HG03457 (cell line): ENCODE data around the gene BRD9.
"Not testable (repeated sequence)": the region's sequence is repeated elsewhere in the genome, so short reads cannot be mapped to it uniquely, and the experiment has no call there.

Experiments
- ATAC-seq: cut with Tn5 transposase; IDR thresholded peaks from one replicate; pipeline ENCODE4 v1.9.1; 2021; ENCODE audit warnings: moderate number of reproducible peaks; ENCODE audit not compliant: unreplicated experiment

BRD9 gene

DNA sequence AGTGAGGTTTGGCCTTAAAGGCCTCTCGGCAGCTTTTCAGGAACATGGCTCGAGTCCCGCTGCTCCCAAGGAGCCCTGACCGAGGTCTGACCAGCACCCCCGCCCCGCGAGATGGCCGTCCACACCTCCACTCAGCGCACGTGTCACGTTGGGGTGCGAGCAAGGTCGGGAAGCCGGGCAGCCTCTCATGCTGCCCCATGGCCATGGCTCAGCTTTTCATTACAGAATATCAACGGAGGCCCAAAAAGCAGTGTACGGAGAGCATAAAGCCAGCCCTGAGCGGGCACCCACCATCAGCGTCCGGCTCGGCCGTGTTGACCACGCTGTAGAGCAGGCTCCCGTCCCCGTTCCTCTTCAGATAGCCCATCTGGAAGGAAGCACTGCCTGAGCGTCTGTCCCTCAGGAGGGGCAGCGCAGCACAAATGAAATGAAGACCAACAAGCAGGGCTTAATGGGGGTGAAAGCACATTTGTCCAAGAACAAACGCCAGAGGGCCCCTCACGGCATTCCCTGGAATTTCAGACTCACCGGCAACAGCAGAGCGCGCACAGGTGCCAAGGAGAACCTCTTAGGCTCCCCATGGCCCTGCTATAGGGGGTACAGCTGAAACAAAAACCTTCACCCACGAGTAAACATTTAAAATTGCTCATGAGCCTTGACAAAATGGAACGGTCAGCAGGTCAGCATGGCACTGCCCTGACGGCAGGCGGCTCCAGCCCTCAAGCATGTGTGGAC is 11.6 kb downstream of the BRD9 start:
- no peak for ATAC-seq

- not testable (repeated sequence) for ATAC-seq
Observed at GRCh38 chr5:878677-879076, 13.9 kb downstream of the BRD9 start.

- ATAC-seq, result no peak
Observed at GRCh38 chr5:878125-878524, 14.5 kb downstream of the BRD9 start.

DNA sequence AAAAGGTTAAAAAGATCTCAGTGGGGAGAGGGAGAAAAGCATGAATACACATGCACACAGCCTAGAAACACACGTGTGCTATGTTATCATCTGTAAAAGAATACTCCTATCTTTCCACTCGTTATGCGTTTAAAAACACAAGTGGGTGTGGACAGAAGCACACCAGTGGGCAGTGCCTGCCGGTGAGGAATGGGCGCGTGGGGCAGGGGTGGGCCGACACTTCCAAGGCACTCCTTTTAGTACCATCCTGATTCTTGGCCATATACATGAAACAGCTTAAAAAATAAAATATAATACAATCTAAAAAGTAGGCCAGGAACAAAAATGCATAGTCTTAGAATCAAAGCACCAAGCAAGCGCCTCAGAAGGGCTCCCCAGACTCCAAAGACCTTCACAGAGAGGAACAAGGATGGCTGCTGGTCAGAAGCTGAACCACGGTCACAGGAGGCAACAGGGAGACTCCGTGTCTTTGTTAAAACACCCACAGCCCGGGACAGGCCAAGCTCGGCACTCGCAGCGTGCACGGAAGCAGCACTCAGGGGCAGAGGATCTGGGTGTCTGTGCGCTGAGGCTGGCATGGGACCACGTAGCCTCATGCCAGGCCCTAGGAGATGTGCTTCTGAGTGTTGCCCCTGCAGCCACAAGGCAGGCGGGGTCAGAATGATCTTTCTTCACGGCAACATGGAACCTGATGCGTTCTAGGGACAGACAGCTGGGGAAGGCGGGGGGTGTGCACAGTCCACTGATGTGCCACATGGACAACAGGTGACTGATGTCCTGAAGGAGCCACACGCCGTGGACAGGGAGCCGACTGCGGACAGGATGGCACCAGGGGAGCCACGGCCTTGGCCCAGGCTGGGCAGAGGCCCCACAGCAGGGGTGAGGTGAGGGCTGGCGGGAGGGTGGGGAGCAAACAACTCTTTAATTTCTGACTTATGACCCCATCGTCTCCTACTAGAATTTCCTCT is 15.9 kb downstream of the BRD9 start:
- ATAC-seq, result no peak

GRCh38 chr5:875931-876330 is 16.7 kb downstream of the BRD9 start:
- no peak for ATAC-seq

DNA sequence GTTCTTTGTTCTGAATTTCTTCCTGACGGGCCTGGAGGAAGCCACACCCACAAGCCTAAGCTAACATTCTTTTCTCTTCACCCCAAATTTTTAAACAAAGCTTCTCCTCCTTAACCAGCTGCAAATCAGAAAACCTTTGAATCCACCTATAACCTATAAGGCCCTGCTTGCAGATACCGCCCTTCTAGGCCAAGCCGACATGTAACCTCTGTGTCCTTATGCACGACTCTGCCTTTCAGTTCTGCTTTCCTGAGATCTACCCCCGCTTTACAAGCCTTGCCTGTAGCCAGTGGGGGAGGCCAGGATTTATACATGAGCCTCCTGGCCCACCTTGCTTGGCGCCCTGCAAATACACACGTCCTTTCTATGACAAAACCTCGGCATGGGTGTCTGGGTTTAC is 19.3 kb downstream of the BRD9 start:
- no peak for ATAC-seq

- ATAC-seq, result no peak
Observed at GRCh38 chr5:872301-872700, 20.3 kb downstream of the BRD9 start.

GRCh38 chr5:871596-872298 is 20.9 kb downstream of the BRD9 start:
- no peak for ATAC-seq

- no peak for ATAC-seq
Observed at GRCh38 chr5:870956-871355, 21.6 kb downstream of the BRD9 start.

DNA sequence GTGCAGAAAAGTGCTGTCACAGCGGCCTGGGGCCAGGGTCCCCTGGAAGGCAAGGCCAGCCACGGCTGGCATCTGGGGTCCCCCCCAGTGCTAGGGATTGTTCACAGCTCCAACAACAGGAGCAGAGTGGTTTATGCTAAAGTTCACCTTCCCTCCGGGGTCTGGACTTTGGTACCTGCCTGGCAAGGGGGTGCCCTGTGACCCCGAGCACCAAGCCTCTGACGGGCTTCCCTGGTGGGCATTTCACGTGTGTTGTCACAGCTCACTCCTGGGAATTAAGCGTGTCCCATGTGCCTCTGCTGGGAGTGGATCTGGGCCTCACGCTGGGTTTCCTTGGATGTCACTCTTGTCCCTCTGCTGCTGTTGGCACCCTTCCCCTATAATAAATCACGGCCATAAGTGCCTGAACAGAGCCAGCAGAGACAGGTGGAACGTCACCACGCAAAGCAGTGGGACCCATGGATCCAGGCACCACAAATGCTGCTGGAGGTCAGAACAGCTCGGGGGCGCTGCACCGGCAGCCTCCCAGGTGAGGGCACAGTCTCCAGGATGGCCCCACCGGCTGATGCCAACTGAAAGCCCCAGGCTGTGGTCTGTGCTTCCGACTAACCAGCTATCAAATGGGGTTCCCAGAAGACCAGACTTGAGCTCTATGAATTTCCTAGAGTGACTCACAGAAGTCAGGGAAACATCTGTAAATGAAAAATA is 24.0 kb downstream of the BRD9 start:
- ATAC-seq, result no peak

DNA sequence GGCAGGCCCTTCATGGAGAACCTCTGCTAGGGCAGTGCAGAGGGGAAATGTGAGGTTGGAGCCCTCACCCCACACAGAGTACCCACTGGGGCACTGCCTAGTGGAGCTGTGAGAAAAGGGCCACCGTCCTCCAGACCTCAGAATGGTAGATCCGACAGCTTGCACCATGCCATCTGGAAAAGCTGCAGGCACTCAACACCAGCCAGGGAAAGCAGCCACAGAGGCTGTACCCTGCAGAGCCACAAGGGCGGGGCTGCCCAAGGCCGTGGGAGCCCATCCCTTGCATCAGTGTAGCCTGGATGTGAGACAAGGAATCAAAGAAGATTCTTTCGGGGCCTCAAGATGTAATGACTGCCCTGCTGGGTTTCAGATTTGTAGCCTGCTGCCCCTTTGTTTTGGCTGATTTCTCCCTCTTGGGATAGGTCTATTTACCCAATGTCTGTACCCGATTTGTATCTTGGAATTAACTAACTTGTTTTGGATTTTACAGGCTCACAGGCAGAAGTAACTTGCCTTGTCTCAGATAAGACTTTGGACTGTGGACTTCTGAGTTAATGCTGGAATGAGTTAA is 25.2 kb downstream of the BRD9 start:
- no peak for ATAC-seq

DNA sequence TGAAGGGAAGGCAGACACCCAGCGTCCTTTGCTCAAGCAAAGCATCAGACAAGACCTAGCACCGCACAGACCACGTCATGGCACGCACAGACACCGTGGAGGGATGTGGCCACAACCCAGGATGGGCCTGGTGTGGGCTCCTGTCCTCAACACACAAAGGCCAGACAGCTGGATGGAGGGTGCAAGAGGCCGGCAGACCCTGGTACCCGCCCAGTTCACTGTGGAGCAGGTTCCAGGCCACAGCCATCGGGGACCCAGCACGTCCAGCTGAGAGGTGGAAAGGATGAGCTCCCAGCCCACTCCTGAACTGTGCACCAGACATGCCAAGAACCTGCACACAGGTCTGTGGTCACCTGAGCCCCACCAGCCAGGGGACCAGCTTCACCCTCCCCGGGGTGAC is 26.8 kb downstream of the BRD9 start:
- ATAC-seq, result no peak

GRCh38 chr5:865168-865521 is 27.5 kb downstream of the BRD9 start:
- ATAC-seq, result no peak

DNA sequence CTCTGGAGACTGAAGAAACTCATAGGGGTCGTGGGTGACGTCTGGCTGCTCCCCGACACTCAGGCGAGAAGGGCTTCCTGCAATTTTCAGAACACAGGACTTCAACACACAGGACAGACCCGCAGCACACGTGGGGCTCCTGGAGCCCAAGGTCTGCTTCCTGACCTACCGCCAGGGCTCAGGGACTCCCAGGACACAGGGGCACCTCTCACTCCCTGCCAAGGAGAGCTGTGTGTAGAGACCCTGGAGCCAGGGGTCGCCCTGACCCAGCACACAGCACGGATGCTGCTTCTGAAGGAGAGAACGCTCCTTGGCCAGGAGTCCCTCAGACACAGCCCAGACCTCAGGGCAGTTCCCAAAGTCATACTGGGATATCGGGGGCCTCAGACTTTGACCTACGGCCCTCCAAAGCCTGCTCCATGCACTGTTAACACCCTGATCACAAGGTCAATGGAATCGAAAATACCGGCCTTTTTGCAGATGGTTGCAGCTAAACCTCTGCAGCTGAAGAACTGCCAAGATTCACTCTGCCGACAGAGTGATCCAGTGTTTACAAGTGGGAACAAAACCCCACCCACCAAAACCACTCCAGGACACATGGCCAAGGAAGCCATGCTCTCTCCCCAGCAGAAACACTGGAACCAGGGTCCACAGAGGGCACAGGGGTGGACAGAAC is 28.0 kb downstream of the BRD9 start:
- ATAC-seq, result no peak

DNA sequence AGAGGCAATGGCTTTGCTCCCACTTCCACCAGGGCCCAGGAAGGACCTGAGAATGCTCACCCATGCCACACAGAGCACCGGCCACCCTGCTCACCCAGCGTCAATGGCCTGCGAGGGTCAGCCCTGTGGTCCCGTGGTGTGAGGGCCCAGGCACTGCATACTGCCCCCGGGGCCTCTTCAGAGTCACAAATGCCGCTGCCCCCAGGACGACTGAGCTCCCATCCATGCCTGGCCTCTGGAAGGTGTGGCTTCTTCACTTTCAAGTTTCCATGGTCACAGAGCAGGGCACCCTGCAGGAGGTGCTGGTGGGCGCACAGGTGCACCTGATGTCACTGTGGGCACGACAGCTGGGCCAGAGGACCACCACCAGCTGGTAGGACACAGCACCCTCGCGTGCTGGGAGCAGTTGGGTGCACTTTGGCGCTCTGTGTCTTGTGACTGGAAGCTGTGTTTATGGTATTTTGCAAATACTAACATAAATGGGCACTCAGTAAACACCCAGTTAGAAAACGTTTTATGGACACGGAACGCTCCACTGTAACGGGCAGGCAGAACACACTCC is 29.3 kb downstream of the BRD9 start:
- no peak for ATAC-seq

DNA sequence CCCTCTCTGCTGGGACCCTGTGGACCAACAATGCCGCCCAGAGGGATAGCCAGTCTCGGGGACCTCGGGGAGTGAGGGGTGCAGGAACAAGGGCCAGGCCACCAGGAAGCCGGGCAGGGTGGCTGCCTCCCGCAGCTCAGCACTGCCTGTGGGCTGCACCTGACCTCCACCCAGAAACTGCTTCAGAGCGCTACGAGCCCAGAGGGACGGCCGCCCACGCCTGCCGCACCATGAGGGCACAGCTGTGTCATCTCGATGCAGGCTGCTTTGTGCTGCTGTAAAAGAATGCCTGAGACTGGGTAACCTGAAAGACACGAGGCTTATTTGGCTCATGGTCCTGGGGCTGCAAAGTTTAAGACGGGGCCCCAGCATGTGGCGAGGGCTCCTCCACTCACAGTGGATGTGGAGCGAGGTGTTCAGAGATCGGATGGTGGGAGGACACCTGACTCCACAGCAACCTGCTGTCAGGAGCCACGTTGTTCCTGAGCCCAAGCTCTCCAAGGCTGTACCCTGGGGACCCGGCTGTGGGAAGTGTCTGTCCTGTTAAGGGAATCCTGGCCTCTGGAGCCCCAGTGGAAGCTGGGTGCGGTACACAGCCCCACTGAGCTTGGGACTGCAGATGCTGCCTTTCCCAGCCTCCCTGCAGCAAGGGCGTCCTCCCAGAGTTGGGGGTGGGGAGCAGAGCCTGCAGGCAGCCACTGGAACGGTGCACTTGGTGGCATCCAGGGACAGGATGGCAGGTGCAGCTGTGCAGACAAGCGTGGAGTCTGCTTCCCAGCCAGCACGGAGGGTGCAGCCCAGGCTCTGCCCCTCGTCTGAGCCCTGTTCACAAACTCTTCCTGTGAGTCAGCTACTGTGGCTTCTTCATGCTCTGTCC is 30.0 kb downstream of the BRD9 start:
- ATAC-seq, result no peak

- ATAC-seq, result no peak
Observed at GRCh38 chr5:861442-862366, 30.9 kb downstream of the BRD9 start.
